OCI-LY1 (cell line): ENCODE results near the gene VRK1.

Experiments
- H2AFZ ChIP-seq: fragments of 200-600 bp; sonication (generic), shearing (Covaris generic); 2 replicates; pipeline ENCODE4 v1.6.0; 2014; ENCODE audit warnings: antibody characterized with exemption, mild to moderate bottlenecking, low read length
- H3F3A ChIP-seq: fragments of 200-600 bp; sonication (generic), shearing (Covaris generic); 2 replicates; pipeline ENCODE4 v1.6.0; 2014; ENCODE audit warnings: mild to moderate bottlenecking, antibody characterized with exemption, low read length, moderate library complexity; ENCODE audit not compliant: insufficient read depth
- H3K27ac ChIP-seq: fragments of 200-600 bp; sonication (generic); 2 replicates; pipeline ENCODE4 v1.5.1; 2014; ENCODE audit warnings: low read length, mixed run types, mild to moderate bottlenecking, low read depth; ENCODE audit not compliant: poor library complexity, severe bottlenecking
- H3K27me3 ChIP-seq: fragments of 200-600 bp; sonication (generic); 2 replicates; pipeline ENCODE4 v1.6.0; 2014; ENCODE audit warnings: antibody characterized with exemption, mild to moderate bottlenecking, low read length, moderate library complexity; ENCODE audit not compliant: insufficient read depth
- H3K36me3 ChIP-seq: fragments of 200-600 bp; sonication (generic); 2 replicates; pipeline ENCODE4 v1.6.1; 2014; ENCODE audit warnings: mild to moderate bottlenecking, antibody characterized with exemption, low read length, moderate library complexity, mixed read lengths; ENCODE audit not compliant: insufficient read depth
- H3K4me1 ChIP-seq: fragments of 200-600 bp; sonication (generic); 2 replicates; pipeline ENCODE4 v1.5.1; 2014; ENCODE audit warnings: mild to moderate bottlenecking, low read length, moderate library complexity; ENCODE audit not compliant: insufficient read depth, severe bottlenecking
- H3K4me2 ChIP-seq: fragments of 200-600 bp; sonication (generic), shearing (Covaris generic); 2 replicates; pipeline ENCODE4 v1.6.1; 2014; ENCODE audit warnings: low read length
- H3K4me3 ChIP-seq: fragments of 200-600 bp; sonication (generic); 2 replicates; pipeline ENCODE4 v1.5.1; 2014; ENCODE audit warnings: low read length, low read depth, mild to moderate bottlenecking, mixed read lengths; ENCODE audit not compliant: poor library complexity, severe bottlenecking
- H3K79me2 ChIP-seq: fragments of 200-600 bp; shearing (Covaris generic); 2 replicates; pipeline ENCODE4 v1.6.1; 2016; ENCODE audit warnings: mixed run types, low read length, mixed read lengths; ENCODE audit not compliant: insufficient read depth
- H3K9ac ChIP-seq: fragments of 200-600 bp; sonication (generic), shearing (Covaris generic); 2 replicates; pipeline ENCODE4 v1.6.1; 2014; ENCODE audit warnings: mild to moderate bottlenecking, low read length, mixed read lengths
- H3K9me2 ChIP-seq: fragments of 200-600 bp; sonication (generic), shearing (Covaris generic); 2 replicates; pipeline ENCODE4 v1.6.1; 2014; ENCODE audit warnings: low read depth, mild to moderate bottlenecking, low read length, mixed read lengths
- H3K9me3 ChIP-seq: fragments of 200-600 bp; shearing (Covaris generic); 2 replicates; pipeline ENCODE4 v1.6.1; 2014; ENCODE audit warnings: low read length, mixed read lengths
- H4K20me1 ChIP-seq: fragments of 200-600 bp; sonication (generic), shearing (Covaris generic); 2 replicates; pipeline ENCODE4 v1.6.0; 2016; ENCODE audit warnings: mild to moderate bottlenecking, low read length; ENCODE audit not compliant: insufficient read depth
- CTCF ChIP-seq: fragments of 200-600 bp; sonication (generic), shearing (Covaris generic); IDR thresholded peaks from 2 replicates; pipeline ENCODE4 v1.5.1; 2017; ENCODE audit warnings: mild to moderate bottlenecking, antibody characterized with exemption, low read length, moderate library complexity, mixed read lengths
- EZH2 ChIP-seq: fragments of 200-600 bp; sonication (generic), shearing (Covaris generic); IDR thresholded peaks from 2 replicates; pipeline ENCODE4 v1.8.0; 2017; ENCODE audit warnings: borderline replicate concordance, mixed run types, mild to moderate bottlenecking, antibody characterized with exemption, low read length, moderate library complexity, mixed read lengths

VRK1 gene

GRCh38 chr14:96888593-96888992 lies 91.4 kb downstream of the VRK1 start:
- H3K36me3 ChIP-seq, result no peaks in the 10 kb centered on the region
- no peaks in the 10 kb centered on the region for H3K79me2 ChIP-seq
- H4K20me1 ChIP-seq, result no peaks in the 10 kb centered on the region
- no peaks in the 10 kb centered on the region for H3K9me3 ChIP-seq
- TF ChIP-seq EZH2 (no peak), CTCF (no peak)
- no peaks in the 10 kb centered on the region for H3K27me3 ChIP-seq
- H3K4me3 ChIP-seq, result no peak overlapping the region
- no peaks in the 10 kb centered on the region for H3F3A ChIP-seq
- no peak overlapping the region for H3K27ac ChIP-seq
- no peak overlapping the region for H3K9ac ChIP-seq
- no peak overlapping the region for H2AFZ ChIP-seq
- no peak overlapping the region for H3K4me2 ChIP-seq
- no peaks in the 10 kb centered on the region for H3K4me1 ChIP-seq
- H3K9me2 ChIP-seq, result no peaks in the 10 kb centered on the region

- Histone ChIP-seq H3K4me2 (no peak overlapping the region), H3F3A (no peaks in the 10 kb centered on the region)
These were observed 91.9 kb downstream of the VRK1 start for GRCh38 chr14:96889091-96889490.

GRCh38 chr14:96893966-96894622 lies 96.9 kb downstream of the VRK1 start:
- no peaks in the 10 kb centered on the region for H3F3A ChIP-seq
- no peak for TF ChIP-seq EZH2
- TF ChIP-seq CTCF, result no peak
- no peak overlapping the region for H3K4me2 ChIP-seq
- no peaks in the 10 kb centered on the region for H3K4me1 ChIP-seq
- no peaks in the 10 kb centered on the region for H3K79me2 ChIP-seq
- no peak overlapping the region for H3K9ac ChIP-seq
- no peak overlapping the region for H3K27ac ChIP-seq
- H4K20me1 ChIP-seq, result no peaks in the 10 kb centered on the region
- H3K9me3 ChIP-seq, result no peaks in the 10 kb centered on the region
- H3K9me2 ChIP-seq, result no peaks in the 10 kb centered on the region
- no peak overlapping the region for H2AFZ ChIP-seq
- H3K4me3 ChIP-seq, result no peak overlapping the region
- H3K36me3 ChIP-seq, result no peaks in the 10 kb centered on the region
- no peaks in the 10 kb centered on the region for H3K27me3 ChIP-seq

More at GRCh38 chr14:96889091-96889490, 91.9 kb downstream of the VRK1 start:
- Histone ChIP-seq H3K4me1 (no peaks in the 10 kb centered on the region), H3K9me2 (no peaks in the 10 kb centered on the region), H3K9ac (no peak overlapping the region), H3K4me3 (no peak overlapping the region), H3K36me3 (no peaks in the 10 kb centered on the region), H3K9me3 (no peaks in the 10 kb centered on the region), H3K27ac (no peak overlapping the region), H3K79me2 (no peaks in the 10 kb centered on the region), H3K27me3 (no peaks in the 10 kb centered on the region), H4K20me1 (no peaks in the 10 kb centered on the region), H2AFZ (no peak overlapping the region)
- TF ChIP-seq EZH2 (no peak), CTCF (no peak)
